GM12878 (cell line): ENCODE results near the gene TSHZ3. TPM values are rescaled to one million over a fixed set of nuclear protein-coding genes. Genes with fewer than 3 reads are reported as not detected.

Source experiments
- ATAC-seq: fragments of 200-7000 bp; cut with Tn5 transposase; 3 replicates; pipeline ENCODE4 v1.9.1; 2020; ENCODE audit warnings: mild to moderate bottlenecking, moderate library complexity
- BruUV-seq: library from RNA; stranded (reverse); fragments of 400-500 nt; replicated peaks from 2 replicates; lab custom pipeline; 2021; lab: Mats Ljungman, UMichigan
- CTCF ChIA-PET: fragments of 300-600 bp; sonication (Branson Sonifier 250); formaldehyde crosslinking; extraction: SDS; loops from one replicate; lab custom pipeline; 2021; ENCODE audit warnings: inconsistent platforms; lab: Yijun Ruan, JAX
- POLR2A ChIA-PET: fragments of 350-600 bp; formaldehyde crosslinking; extraction: SDS; loops from one replicate; lab custom pipeline; 2021; ENCODE audit warnings: inconsistent platforms; lab: Charles Lee
- RAD21 ChIA-PET: fragments of 300-600 bp; sonication (Branson Sonifier 250); formaldehyde crosslinking; loops from one replicate; lab custom pipeline; 2023; ENCODE audit warnings: antibody characterized with exemption; ENCODE audit not compliant: unreplicated experiment; lab: Charles Lee
- SMC1A ChIA-PET: fragments of 300-600 bp; sonication (Branson Sonifier 250); formaldehyde crosslinking; loops from one replicate; lab custom pipeline; 2023; ENCODE audit not compliant: unreplicated experiment, uncharacterized antibody; lab: Charles Lee
- DNase-seq: peaks from one replicate; pipeline ENCODE4 v3.0.0-alpha.2; 2011; ENCODE audit warnings: low read depth, low spot score
- FAIRE-seq: peaks from 3 replicates; lab custom pipeline; 2011; peaks lifted over from hg19 to GRCh38; lab: Jason Lieb, UNC
- H2AFZ ChIP-seq: 2 replicates; pipeline ENCODE4 v1.6.0; 2011; ENCODE audit warnings: low read depth, low read length, control low read depth; ENCODE audit not compliant: control insufficient read depth
- H3K27ac ChIP-seq: 2 replicates; pipeline ENCODE4 v1.5.1; 2011; ENCODE audit warnings: control low read depth; ENCODE audit not compliant: control insufficient read depth, insufficient read depth
- H3K27me3 ChIP-seq, 2 experiments: replicated peaks in 1 of 2; 2 replicates each; pipeline versions ENCODE4 v1.6.0 to v1.6.1; 2011; ENCODE audit warnings: low read length in 1 of 2; ENCODE audit not compliant: control insufficient read depth in 2 of 2, insufficient read depth in 2 of 2
- H3K36me3 ChIP-seq, 2 experiments: 2 replicates each; pipeline ENCODE4 v1.5.1; 2011; ENCODE audit warnings: low read length in 1 of 2; ENCODE audit not compliant: control insufficient read depth in 2 of 2, insufficient read depth in 2 of 2
- H3K4me1 ChIP-seq: 2 replicates; pipeline ENCODE4 v1.6.1; 2011; ENCODE audit warnings: mild to moderate bottlenecking, low read length, moderate library complexity, mixed read lengths; ENCODE audit not compliant: control insufficient read depth, insufficient read depth
- H3K4me2 ChIP-seq: 2 replicates; pipeline ENCODE4 v1.6.0; 2011; ENCODE audit warnings: control low read depth; ENCODE audit not compliant: control insufficient read depth, insufficient read depth
- H3K4me3 ChIP-seq: fragments of 200-600 bp; sonication (generic); 2 replicates; pipeline ENCODE4 v1.5.1; 2016
- H3K79me2 ChIP-seq: 2 replicates; pipeline ENCODE4 v1.6.0; 2011; ENCODE audit warnings: low read length; ENCODE audit not compliant: control insufficient read depth, insufficient read depth
- H3K9ac ChIP-seq: 2 replicates; pipeline ENCODE4 v1.8.0; 2011; ENCODE audit warnings: low read length, control low read depth, mixed read lengths; ENCODE audit not compliant: control insufficient read depth, insufficient read depth
- H3K9me3 ChIP-seq: replicated peaks from 3 replicates; pipeline ENCODE4 v1.5.1; 2011; ENCODE audit warnings: mild to moderate bottlenecking, low read length; ENCODE audit not compliant: control insufficient read depth, insufficient read depth
- H4K20me1 ChIP-seq: 2 replicates; pipeline ENCODE4 v1.6.0; 2011; ENCODE audit not compliant: control insufficient read depth, insufficient read depth
- CBFB ChIP-seq: IDR thresholded peaks from 2 replicates; pipeline ENCODE4 v1.6.1; 2016; ENCODE audit warnings: antibody characterized with exemption, low read depth
- EP300 ChIP-seq, 2 experiments: fragments of 150-350 bp in 1 of 2; IDR thresholded peaks; 2 replicates each; pipeline ENCODE4 v1.6.1; 2011 to 2012; ENCODE audit warnings: low read depth in 2 of 2, low read length in 2 of 2, borderline replicate concordance in 1 of 2, improper control_type of control experiment in 1 of 2, inconsistent platforms in 1 of 2; ENCODE audit not compliant: control insufficient read depth in 1 of 2
- GATAD2B ChIP-seq: fragments of 450-650 bp; conservative IDR thresholded peaks from 2 replicates; pipeline ENCODE4 v1.6.1; 2017; ENCODE audit warnings: low read depth, mild to moderate bottlenecking, moderate library complexity
- HDGF ChIP-seq: fragments of 450-650 bp; IDR thresholded peaks from 2 replicates; pipeline ENCODE4 v1.6.1; 2016; ENCODE audit warnings: antibody characterized with exemption
- JUNB ChIP-seq: IDR thresholded peaks from 2 replicates; pipeline ENCODE4 v1.6.1; 2016; ENCODE audit warnings: antibody characterized with exemption, mild to moderate bottlenecking
- MYB ChIP-seq: fragments of 150-350 bp; IDR thresholded peaks from 2 replicates; pipeline ENCODE4 v1.6.1; 2014; ENCODE audit warnings: mild to moderate bottlenecking, low read depth, low read length, borderline replicate concordance
- PAX5 ChIP-seq: IDR thresholded peaks from 2 replicates; pipeline ENCODE4 v1.6.1; 2011; ENCODE audit warnings: low read depth, low read length, borderline replicate concordance
- RB1 ChIP-seq: fragments of 450-650 bp; formaldehyde crosslinking; IDR thresholded peaks from 2 replicates; pipeline ENCODE4 v1.6.1; 2017; ENCODE audit warnings: mild to moderate bottlenecking, borderline replicate concordance
- RUNX3 ChIP-seq: IDR thresholded peaks from 2 replicates; pipeline ENCODE4 v1.6.1; 2012; ENCODE audit warnings: low read length, inconsistent platforms
- SMAD5 ChIP-seq: IDR thresholded peaks from 2 replicates; pipeline ENCODE4 v1.6.1; 2016; ENCODE audit warnings: antibody characterized with exemption, low read depth
- WGBS: methylation state at CpG from one replicate; pipeline ENCODE4 v1.1.6; 2016; ENCODE audit warnings: low lambda C conversion rate; ENCODE audit not compliant: insufficient replicate concordance, insufficient coverage; ENCODE audit errors: missing lambda C conversion rate; 5-methylcytosine and 5-hydroxymethylcytosine counted together
- in situ Hi-C: fragments of 300-500 bp; cut with MboI; formaldehyde crosslinking; loops from 9 replicates; pipeline ENCODE4 v1.14.3; 2018; ENCODE audit warnings: mixed read lengths
- intact Hi-C: fragments of 100-400 bp; cut with micrococcal nuclease; formaldehyde crosslinking; loops from one replicate; pipeline ENCODE4 v1.14.2; 2022; ENCODE audit not compliant: unreplicated experiment
- polyA plus RNA-seq, 11 experiments: library from polyadenylated mRNA; depleted of rRNA in 4 of 11; unstranded in 6 of 11; stranded (reverse) in 5 of 11; fragments of >200 nt; fragmentation: Nextera tagmentation in 4 of 11; fragmentation: Illumina TruSeq in 1 of 11; extraction: Ambion mirVana in 4 of 11; extraction: Trizol in 1 of 11; gene quantifications; 1 replicate in 1 of 11; 2 replicates in 10 of 11; pipeline versions ENCODE4 v1.2.1 to v1.2.3, GENCODE V29; 2011 to 2016; ENCODE audit warnings: inconsistent platforms in 2 of 11, missing spikeins in 2 of 11, low read depth in 1 of 11
- total RNA-seq, 4 experiments: library from RNA; depleted of rRNA in 3 of 4; stranded (reverse); fragments of >200 nt in 3 of 4; fragmentation: Illumina TruSeq in 1 of 4; extraction: Trizol in 1 of 4; gene quantifications; 2 replicates each; pipeline versions ENCODE4 v1.2.1 to v1.2.3, GENCODE V29; 2013 to 2021
- TF ChIP-seq, protein P1 (sequence below): fragments of 450-650 bp; IDR thresholded peaks from 2 replicates; pipeline ENCODE4 v1.6.1; 2017; ENCODE audit warnings: mild to moderate bottlenecking, moderate library complexity
- TF ChIP-seq, protein P2 (sequence below), 3 experiments: IDR thresholded peaks in 2 of 3; conservative IDR thresholded peaks in 1 of 3; 2 replicates each; pipeline ENCODE4 v1.5.1; 2011; ENCODE audit warnings: low read depth in 3 of 3, low read length in 3 of 3, mild to moderate bottlenecking in 3 of 3, control low read depth in 2 of 3, moderate library complexity in 2 of 3, inconsistent platforms in 1 of 3, mixed read lengths in 1 of 3; ENCODE audit not compliant: control insufficient read depth in 2 of 3, insufficient read depth in 1 of 3; ENCODE audit errors: extremely low read depth in 1 of 3
- TF ChIP-seq, protein P3 (sequence below): IDR thresholded peaks from 2 replicates; pipeline ENCODE4 v1.6.1; 2012; ENCODE audit warnings: low read length, inconsistent platforms

TSHZ3 gene
- total and polyA plus RNA-seq, 10 of the 15 experiments (the other 5 are each of a cell fraction or from before 2014, with no cell fraction given) = 0.23 TPM; not detected in 9

GRCh38 chr19:31329819-31330218 is 19.4 kb downstream of the TSHZ3 start:
- 57% methylated on average over 4 of the region's 4 CpGs for WGBS
- Histone ChIP-seq H3K9me3 (no peaks in the 10 kb centered on the region), H3K4me2 (no peak overlapping the region), H2AFZ (no peak overlapping the region), H3K27ac (no peak overlapping the region), H3K79me2 (no peaks in the 10 kb centered on the region), H3K4me1 (no peaks in the 10 kb centered on the region), H3K4me3 (no peak overlapping the region), H3K36me3 (no peaks in the 10 kb centered on the region), H3K27me3 (no peaks in the 10 kb centered on the region), H4K20me1 (no peaks in the 10 kb centered on the region), H3K9ac (no peak overlapping the region)
- CTCF ChIA-PET = no interaction called here
- no TSS peak for BruUV-seq
- DNase-seq = no peak
- ATAC-seq = no peak
- RAD21 ChIA-PET = no interaction called here
- in situ Hi-C loops (no loop called here), intact Hi-C loops (no loop called here)
- SMC1A ChIA-PET = no interaction called here
- TF ChIP-seq RB1 (no peak), SMAD5 (no peak), EP300 (IDR thresholded peaks at IDR 0.05; ENCODE audit: borderline replicate concordance in 1 of 2, control insufficient read depth in 1 of 2, low read depth in 2 of 2, low read length in 2 of 2) (no peak), JUNB (no peak), MYB (no peak), GATAD2B (no peak), PAX5 (no peak), CBFB (no peak), HDGF (no peak), RUNX3 (no peak)
- TF ChIP-seq, protein P1, sequence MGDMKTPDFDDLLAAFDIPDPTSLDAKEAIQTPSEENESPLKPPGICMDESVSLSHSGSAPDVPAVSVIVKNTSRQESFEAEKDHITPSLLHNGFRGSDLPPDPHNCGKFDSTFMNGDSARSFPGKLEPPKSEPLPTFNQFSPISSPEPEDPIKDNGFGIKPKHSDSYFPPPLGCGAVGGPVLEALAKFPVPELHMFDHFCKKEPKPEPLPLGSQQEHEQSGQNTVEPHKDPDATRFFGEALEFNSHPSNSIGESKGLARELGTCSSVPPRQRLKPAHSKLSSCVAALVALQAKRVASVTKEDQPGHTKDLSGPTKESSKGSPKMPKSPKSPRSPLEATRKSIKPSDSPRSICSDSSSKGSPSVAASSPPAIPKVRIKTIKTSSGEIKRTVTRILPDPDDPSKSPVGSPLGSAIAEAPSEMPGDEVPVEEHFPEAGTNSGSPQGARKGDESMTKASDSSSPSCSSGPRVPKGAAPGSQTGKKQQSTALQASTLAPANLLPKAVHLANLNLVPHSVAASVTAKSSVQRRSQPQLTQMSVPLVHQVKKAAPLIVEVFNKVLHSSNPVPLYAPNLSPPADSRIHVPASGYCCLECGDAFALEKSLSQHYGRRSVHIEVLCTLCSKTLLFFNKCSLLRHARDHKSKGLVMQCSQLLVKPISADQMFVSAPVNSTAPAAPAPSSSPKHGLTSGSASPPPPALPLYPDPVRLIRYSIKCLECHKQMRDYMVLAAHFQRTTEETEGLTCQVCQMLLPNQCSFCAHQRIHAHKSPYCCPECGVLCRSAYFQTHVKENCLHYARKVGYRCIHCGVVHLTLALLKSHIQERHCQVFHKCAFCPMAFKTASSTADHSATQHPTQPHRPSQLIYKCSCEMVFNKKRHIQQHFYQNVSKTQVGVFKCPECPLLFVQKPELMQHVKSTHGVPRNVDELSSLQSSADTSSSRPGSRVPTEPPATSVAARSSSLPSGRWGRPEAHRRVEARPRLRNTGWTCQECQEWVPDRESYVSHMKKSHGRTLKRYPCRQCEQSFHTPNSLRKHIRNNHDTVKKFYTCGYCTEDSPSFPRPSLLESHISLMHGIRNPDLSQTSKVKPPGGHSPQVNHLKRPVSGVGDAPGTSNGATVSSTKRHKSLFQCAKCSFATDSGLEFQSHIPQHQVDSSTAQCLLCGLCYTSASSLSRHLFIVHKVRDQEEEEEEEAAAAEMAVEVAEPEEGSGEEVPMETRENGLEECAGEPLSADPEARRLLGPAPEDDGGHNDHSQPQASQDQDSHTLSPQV = no peak
- TF ChIP-seq, protein P2, sequence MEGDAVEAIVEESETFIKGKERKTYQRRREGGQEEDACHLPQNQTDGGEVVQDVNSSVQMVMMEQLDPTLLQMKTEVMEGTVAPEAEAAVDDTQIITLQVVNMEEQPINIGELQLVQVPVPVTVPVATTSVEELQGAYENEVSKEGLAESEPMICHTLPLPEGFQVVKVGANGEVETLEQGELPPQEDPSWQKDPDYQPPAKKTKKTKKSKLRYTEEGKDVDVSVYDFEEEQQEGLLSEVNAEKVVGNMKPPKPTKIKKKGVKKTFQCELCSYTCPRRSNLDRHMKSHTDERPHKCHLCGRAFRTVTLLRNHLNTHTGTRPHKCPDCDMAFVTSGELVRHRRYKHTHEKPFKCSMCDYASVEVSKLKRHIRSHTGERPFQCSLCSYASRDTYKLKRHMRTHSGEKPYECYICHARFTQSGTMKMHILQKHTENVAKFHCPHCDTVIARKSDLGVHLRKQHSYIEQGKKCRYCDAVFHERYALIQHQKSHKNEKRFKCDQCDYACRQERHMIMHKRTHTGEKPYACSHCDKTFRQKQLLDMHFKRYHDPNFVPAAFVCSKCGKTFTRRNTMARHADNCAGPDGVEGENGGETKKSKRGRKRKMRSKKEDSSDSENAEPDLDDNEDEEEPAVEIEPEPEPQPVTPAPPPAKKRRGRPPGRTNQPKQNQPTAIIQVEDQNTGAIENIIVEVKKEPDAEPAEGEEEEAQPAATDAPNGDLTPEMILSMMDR (IDR thresholded peaks at IDR 0.05 in 2 of 3, conservative IDR thresholded peaks at IDR 0.05 in 1 of 3; ENCODE audit: control insufficient read depth in 2 of 3, extremely low read depth in 1 of 3, insufficient read depth in 1 of 3, low read depth in 3 of 3, low read length in 3 of 3) = no peak
- TF ChIP-seq, protein P3, sequence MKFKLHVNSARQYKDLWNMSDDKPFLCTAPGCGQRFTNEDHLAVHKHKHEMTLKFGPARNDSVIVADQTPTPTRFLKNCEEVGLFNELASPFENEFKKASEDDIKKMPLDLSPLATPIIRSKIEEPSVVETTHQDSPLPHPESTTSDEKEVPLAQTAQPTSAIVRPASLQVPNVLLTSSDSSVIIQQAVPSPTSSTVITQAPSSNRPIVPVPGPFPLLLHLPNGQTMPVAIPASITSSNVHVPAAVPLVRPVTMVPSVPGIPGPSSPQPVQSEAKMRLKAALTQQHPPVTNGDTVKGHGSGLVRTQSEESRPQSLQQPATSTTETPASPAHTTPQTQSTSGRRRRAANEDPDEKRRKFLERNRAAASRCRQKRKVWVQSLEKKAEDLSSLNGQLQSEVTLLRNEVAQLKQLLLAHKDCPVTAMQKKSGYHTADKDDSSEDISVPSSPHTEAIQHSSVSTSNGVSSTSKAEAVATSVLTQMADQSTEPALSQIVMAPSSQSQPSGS = no peak
- no peak for FAIRE-seq
- POLR2A ChIA-PET = no interaction called here
